ENCODE results near the gene AAK1. TPM values are rescaled to one million over a fixed set of nuclear protein-coding genes. Genes with fewer than 3 reads are reported as not detected.

Gene AAK1
- polyA plus RNA-seq, 1 donor from 2014 or later = 26.7 TPM

DNA sequence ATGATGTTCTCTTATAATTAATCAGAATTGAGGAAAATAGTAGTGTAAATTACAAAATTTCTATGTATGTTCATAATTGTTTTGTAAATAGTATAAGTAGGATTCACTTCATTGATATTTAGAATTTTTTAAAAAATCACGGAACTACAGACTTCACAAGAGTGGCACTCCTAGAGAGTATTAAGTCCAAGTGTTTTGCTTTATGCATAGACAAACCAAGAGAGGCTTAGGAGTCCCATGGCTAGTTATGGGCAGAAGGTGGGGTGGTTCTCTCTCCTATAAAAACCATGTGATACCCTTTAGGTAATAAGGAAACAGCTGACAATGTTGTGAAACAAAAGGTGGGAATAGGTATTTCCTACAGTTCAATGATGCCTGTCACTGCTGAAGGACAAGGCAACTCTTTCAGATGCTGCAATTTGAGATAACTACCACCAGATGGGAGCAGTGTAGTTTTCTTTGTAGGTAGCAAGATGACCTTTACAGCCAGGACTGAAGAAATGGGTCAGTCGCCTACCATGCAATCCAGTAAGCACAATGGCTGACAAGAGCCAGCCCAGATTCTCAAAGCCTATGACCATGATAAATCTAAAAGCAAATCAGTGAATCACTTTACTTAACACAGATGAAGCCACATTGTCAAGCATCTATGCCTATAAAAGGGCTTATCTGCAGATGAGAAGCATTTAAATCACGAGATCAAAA lies 83.9 kb downstream of the AAK1 start:
- Histone ChIP-seq H3F3A (ENCODE audit: insufficient read depth, low read length, poor library complexity, severe bottlenecking) (no peaks in the 10 kb centered on the region), H3K27me3 (ENCODE audit: insufficient read depth, low read depth, low read length) (no peaks in the 10 kb centered on the region), H3K9me3 (ENCODE audit: low read length) (no peaks in the 10 kb centered on the region), H3K36me3 (ENCODE audit: insufficient read depth, low read length) (no peaks in the 10 kb centered on the region), H3K9me2 (ENCODE audit: insufficient read depth, low read length) (no peaks in the 10 kb centered on the region), H3K4me3 (ENCODE audit: low read length) (peak overlapping the region; percentile 51), H3K4me2 (ENCODE audit: low read length) (no peak overlapping the region), H3K27ac (ENCODE audit: low read length) (peak overlapping the region; percentile 67), H3K79me2 (replicated peaks; ENCODE audit: insufficient read depth, low read length) (peaks cover under 1% of the 10 kb centered on the region), H4K20me1 (ENCODE audit: insufficient read depth) (no peaks in the 10 kb centered on the region), H2AFZ (ENCODE audit: low read depth, low read length) (no peak overlapping the region), H3K9ac (ENCODE audit: low read length) (peak overlapping the region; percentile 36)
- peak; percentile 73 for TF ChIP-seq RAD21 (conservative IDR thresholded peaks at IDR 0.05)
- TF ChIP-seq, protein P1, sequence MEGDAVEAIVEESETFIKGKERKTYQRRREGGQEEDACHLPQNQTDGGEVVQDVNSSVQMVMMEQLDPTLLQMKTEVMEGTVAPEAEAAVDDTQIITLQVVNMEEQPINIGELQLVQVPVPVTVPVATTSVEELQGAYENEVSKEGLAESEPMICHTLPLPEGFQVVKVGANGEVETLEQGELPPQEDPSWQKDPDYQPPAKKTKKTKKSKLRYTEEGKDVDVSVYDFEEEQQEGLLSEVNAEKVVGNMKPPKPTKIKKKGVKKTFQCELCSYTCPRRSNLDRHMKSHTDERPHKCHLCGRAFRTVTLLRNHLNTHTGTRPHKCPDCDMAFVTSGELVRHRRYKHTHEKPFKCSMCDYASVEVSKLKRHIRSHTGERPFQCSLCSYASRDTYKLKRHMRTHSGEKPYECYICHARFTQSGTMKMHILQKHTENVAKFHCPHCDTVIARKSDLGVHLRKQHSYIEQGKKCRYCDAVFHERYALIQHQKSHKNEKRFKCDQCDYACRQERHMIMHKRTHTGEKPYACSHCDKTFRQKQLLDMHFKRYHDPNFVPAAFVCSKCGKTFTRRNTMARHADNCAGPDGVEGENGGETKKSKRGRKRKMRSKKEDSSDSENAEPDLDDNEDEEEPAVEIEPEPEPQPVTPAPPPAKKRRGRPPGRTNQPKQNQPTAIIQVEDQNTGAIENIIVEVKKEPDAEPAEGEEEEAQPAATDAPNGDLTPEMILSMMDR (IDR thresholded peaks at IDR 0.05; ENCODE audit: poor library complexity, severe bottlenecking) = peak; percentile 78
- TF ChIP-seq TAF1 (IDR thresholded peaks at IDR 0.05; ENCODE audit: low read depth) = no peak
- no peak for TF ChIP-seq EP300 (conservative IDR thresholded peaks at IDR 0.05; ENCODE audit: poor library complexity, severe bottlenecking)
- peak; percentile 17 for TF ChIP-seq MXI1 (conservative IDR thresholded peaks at IDR 0.05; ENCODE audit: poor library complexity, severe bottlenecking)
- TF ChIP-seq SMC3 (conservative IDR thresholded peaks at IDR 0.05; ENCODE audit: poor library complexity) = peak; percentile 75

DNA sequence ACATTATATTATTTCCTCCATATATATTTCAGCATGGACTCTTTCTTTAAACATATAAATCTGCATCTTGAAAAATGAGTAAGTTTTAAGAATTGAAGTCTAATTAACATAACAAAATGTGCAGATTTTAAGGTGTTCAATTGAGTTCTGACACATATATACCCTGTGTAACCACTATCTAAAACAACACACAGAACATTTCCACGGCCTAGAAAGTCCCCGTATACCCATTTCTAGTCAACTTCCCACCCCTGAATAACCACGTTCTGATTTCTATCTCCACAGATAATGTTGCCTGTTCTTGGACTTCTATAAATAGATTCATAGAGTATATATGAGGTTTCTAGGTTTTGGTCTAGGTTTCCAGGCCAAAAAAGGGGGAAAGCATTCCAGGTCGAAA lies 87.5 kb downstream of the AAK1 start:
- no peak overlapping the region for H3K4me2 ChIP-seq (ENCODE audit: low read length)
- no peaks in the 10 kb centered on the region for H3K9me3 ChIP-seq (ENCODE audit: low read length)
- H4K20me1 ChIP-seq (ENCODE audit: insufficient read depth) = no peaks in the 10 kb centered on the region
- H3F3A ChIP-seq (ENCODE audit: insufficient read depth, low read length, poor library complexity, severe bottlenecking) = no peaks in the 10 kb centered on the region
- no peak overlapping the region for H3K4me3 ChIP-seq (ENCODE audit: low read length)
- H3K36me3 ChIP-seq (ENCODE audit: insufficient read depth, low read length) = no peaks in the 10 kb centered on the region
- no peak overlapping the region for H3K9ac ChIP-seq (ENCODE audit: low read length)
- no peaks in the 10 kb centered on the region for H3K9me2 ChIP-seq (ENCODE audit: insufficient read depth, low read length)
- TF ChIP-seq, protein P1 (IDR thresholded peaks at IDR 0.05; ENCODE audit: poor library complexity, severe bottlenecking) = no peak
- no peak for TF ChIP-seq EZH2 (IDR thresholded peaks at IDR 0.05; ENCODE audit: borderline replicate concordance, insufficient read depth, low read length, poor library complexity, severe bottlenecking)
- no peak for TF ChIP-seq TAF1 (IDR thresholded peaks at IDR 0.05; ENCODE audit: low read depth)
- TF ChIP-seq, protein P2, sequence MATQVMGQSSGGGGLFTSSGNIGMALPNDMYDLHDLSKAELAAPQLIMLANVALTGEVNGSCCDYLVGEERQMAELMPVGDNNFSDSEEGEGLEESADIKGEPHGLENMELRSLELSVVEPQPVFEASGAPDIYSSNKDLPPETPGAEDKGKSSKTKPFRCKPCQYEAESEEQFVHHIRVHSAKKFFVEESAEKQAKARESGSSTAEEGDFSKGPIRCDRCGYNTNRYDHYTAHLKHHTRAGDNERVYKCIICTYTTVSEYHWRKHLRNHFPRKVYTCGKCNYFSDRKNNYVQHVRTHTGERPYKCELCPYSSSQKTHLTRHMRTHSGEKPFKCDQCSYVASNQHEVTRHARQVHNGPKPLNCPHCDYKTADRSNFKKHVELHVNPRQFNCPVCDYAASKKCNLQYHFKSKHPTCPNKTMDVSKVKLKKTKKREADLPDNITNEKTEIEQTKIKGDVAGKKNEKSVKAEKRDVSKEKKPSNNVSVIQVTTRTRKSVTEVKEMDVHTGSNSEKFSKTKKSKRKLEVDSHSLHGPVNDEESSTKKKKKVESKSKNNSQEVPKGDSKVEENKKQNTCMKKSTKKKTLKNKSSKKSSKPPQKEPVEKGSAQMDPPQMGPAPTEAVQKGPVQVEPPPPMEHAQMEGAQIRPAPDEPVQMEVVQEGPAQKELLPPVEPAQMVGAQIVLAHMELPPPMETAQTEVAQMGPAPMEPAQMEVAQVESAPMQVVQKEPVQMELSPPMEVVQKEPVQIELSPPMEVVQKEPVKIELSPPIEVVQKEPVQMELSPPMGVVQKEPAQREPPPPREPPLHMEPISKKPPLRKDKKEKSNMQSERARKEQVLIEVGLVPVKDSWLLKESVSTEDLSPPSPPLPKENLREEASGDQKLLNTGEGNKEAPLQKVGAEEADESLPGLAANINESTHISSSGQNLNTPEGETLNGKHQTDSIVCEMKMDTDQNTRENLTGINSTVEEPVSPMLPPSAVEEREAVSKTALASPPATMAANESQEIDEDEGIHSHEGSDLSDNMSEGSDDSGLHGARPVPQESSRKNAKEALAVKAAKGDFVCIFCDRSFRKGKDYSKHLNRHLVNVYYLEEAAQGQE (IDR thresholded peaks at IDR 0.05; ENCODE audit: borderline replicate concordance) = no peak
- no peak for TF ChIP-seq SMC3 (conservative IDR thresholded peaks at IDR 0.05; ENCODE audit: poor library complexity)
- no peak overlapping the region for H3K27ac ChIP-seq (ENCODE audit: low read length)
- H3K79me2 ChIP-seq (replicated peaks; ENCODE audit: insufficient read depth, low read length) = no peaks in the 10 kb centered on the region
- H2AFZ ChIP-seq (ENCODE audit: low read depth, low read length) = no peak overlapping the region
- H3K27me3 ChIP-seq (ENCODE audit: insufficient read depth, low read depth, low read length) = no peaks in the 10 kb centered on the region

Data from neural cell (in vitro differentiated cells).